K562 (cell line): ENCODE data around the gene ASPDH. TPM values are rescaled to one million over a fixed set of nuclear protein-coding genes. Genes with fewer than 3 reads are reported as not detected.

Experiments
- C11orf30 ChIP-seq: fragments of 450-650 bp; IDR thresholded peaks from 2 replicates; pipeline ENCODE4 v1.6.1; 2016; ENCODE audit warnings: low read depth, mild to moderate bottlenecking
- CBX3 ChIP-seq, 2 experiments: IDR thresholded peaks; 1 replicate in 1 of 2; 2 replicates in 1 of 2; pipeline ENCODE4 v1.6.1; 2012; ENCODE audit warnings: inconsistent platforms in 2 of 2, low read length in 2 of 2, borderline replicate concordance in 1 of 2, control low read depth in 1 of 2
- ESRRB ChIP-seq: fragments of 250-450 bp; sonication (Bioruptor Pico); IDR thresholded peaks from 2 replicates; pipeline ENCODE4 v1.5.0; 2020; ENCODE audit warnings: mild to moderate bottlenecking, moderate library complexity, borderline replicate concordance
- FOXA3 ChIP-seq, 2 experiments: fragments of 450-650 bp in 1 of 2; sonication (generic) in 1 of 2; formaldehyde crosslinking; IDR thresholded peaks in 1 of 2; conservative IDR thresholded peaks in 1 of 2; 2 replicates each; pipeline versions ENCODE4 v1.4.0 to v1.8.0; 2020 to 2022; ENCODE audit warnings: mild to moderate bottlenecking in 2 of 2, missing genetic modification reagents in 1 of 2
- HCFC1 ChIP-seq: IDR thresholded peaks from 2 replicates; pipeline ENCODE4 v1.6.1; 2012; ENCODE audit warnings: low read depth, low read length, improper control_type of control experiment
- HDGF ChIP-seq: fragments of 450-650 bp; IDR thresholded peaks from 2 replicates; pipeline ENCODE4 v1.6.1; 2016
- JUNB ChIP-seq: fragments of 450-650 bp; formaldehyde crosslinking; conservative IDR thresholded peaks from 2 replicates; pipeline ENCODE4 v1.4.0; 2020; ENCODE audit warnings: mild to moderate bottlenecking
- MYBL2 ChIP-seq, 2 experiments: fragments of 450-650 bp in 1 of 2; sonication (generic) in 1 of 2; formaldehyde crosslinking in 1 of 2; IDR thresholded peaks; 2 replicates each; pipeline versions ENCODE4 v1.6.1 to v1.8.1; 2017 to 2022; ENCODE audit warnings: borderline replicate concordance in 1 of 2, inconsistent platforms in 1 of 2, low read depth in 1 of 2, mild to moderate bottlenecking in 1 of 2, missing genetic modification reagents in 1 of 2, moderate library complexity in 1 of 2
- MYC ChIP-seq, 2 experiments: fragments of 250-450 bp in 1 of 2; sonication (Bioruptor Pico) in 1 of 2; IDR thresholded peaks; 2 replicates each; pipeline versions ENCODE4 v1.5.1 to v1.6.1; 2012 to 2021; ENCODE audit warnings: low read depth in 2 of 2, borderline replicate concordance in 1 of 2, improper control_type of control experiment in 1 of 2, low read length in 1 of 2, mild to moderate bottlenecking in 1 of 2, moderate library complexity in 1 of 2
- NFIC ChIP-seq: fragments of 450-650 bp; IDR thresholded peaks from 2 replicates; pipeline ENCODE4 v1.6.1; 2017; ENCODE audit warnings: mild to moderate bottlenecking, inconsistent platforms
- NR2F6 ChIP-seq: fragments of 450-650 bp; formaldehyde crosslinking; IDR thresholded peaks from 2 replicates; pipeline ENCODE4 v1.4.0; 2020; ENCODE audit warnings: mild to moderate bottlenecking
- PHTF2 ChIP-seq: fragments of 250-450 bp; sonication (Bioruptor Pico); IDR thresholded peaks from 2 replicates; pipeline ENCODE4 v1.5.0; 2021; ENCODE audit warnings: mild to moderate bottlenecking
- POLR3A ChIP-seq: IDR thresholded peaks from 2 replicates; pipeline ENCODE4 v1.6.1; 2011; ENCODE audit warnings: borderline replicate concordance, mild to moderate bottlenecking, moderate library complexity; ENCODE audit not compliant: insufficient read length, insufficient read depth; ENCODE audit errors: extremely low read depth
- POU5F1 ChIP-seq: fragments of 150-350 bp; IDR thresholded peaks from 2 replicates; pipeline ENCODE4 v1.6.1; 2014; ENCODE audit warnings: borderline replicate concordance, low read length, low read depth, mild to moderate bottlenecking; ENCODE audit not compliant: partially characterized antibody
- RFX7 ChIP-seq: fragments of 250-450 bp; sonication (Bioruptor Pico); IDR thresholded peaks from 2 replicates; pipeline ENCODE4 v1.5.1; 2021; ENCODE audit warnings: mild to moderate bottlenecking
- RHOXF2B ChIP-seq: fragments of 250-450 bp; sonication (Bioruptor Pico); conservative IDR thresholded peaks from 2 replicates; pipeline ENCODE4 v1.5.1; 2021
- SIN3A ChIP-seq, 2 experiments: fragments of 150-350 bp in 1 of 2; IDR thresholded peaks; 2 replicates each; pipeline ENCODE4 v1.6.1; 2011 to 2016; ENCODE audit warnings: borderline replicate concordance in 2 of 2, low read depth in 2 of 2, low read length in 2 of 2, mild to moderate bottlenecking in 2 of 2, moderate library complexity in 2 of 2; ENCODE audit not compliant: control insufficient read depth in 1 of 2
- SMC3 ChIP-seq: conservative IDR thresholded peaks from 2 replicates; pipeline ENCODE4 v1.6.1; 2011; ENCODE audit warnings: low read depth, low read length, improper control_type of control experiment; ENCODE audit not compliant: insufficient read depth
- SREBF1 ChIP-seq: fragments of 150-350 bp; IDR thresholded peaks from 2 replicates; pipeline ENCODE4 v1.6.1; 2014; ENCODE audit warnings: antibody characterized with exemption, low read depth, low read length, borderline replicate concordance
- TEAD1 ChIP-seq, 2 experiments: fragments of 450-650 bp in 1 of 2; sonication (generic) in 1 of 2; formaldehyde crosslinking; IDR thresholded peaks; 2 replicates each; pipeline versions ENCODE4 v1.4.0 to v1.8.0; 2020 to 2022; ENCODE audit warnings: mild to moderate bottlenecking in 2 of 2, missing genetic modification reagents in 1 of 2
- TEAD4 ChIP-seq, 2 experiments: sonication (generic) in 1 of 2; formaldehyde crosslinking in 1 of 2; IDR thresholded peaks; 2 replicates each; pipeline versions ENCODE4 v1.6.1 to v1.8.0; 2012 to 2022; ENCODE audit warnings: borderline replicate concordance in 1 of 2, inconsistent platforms in 1 of 2, low read length in 1 of 2, mild to moderate bottlenecking in 1 of 2, missing genetic modification reagents in 1 of 2
- ZHX1 ChIP-seq: fragments of 150-350 bp; conservative IDR thresholded peaks from 2 replicates; pipeline ENCODE4 v1.6.1; 2014; ENCODE audit warnings: low read length
- ZNF140 ChIP-seq: fragments of 250-450 bp; sonication (Bioruptor Pico); IDR thresholded peaks from 2 replicates; pipeline ENCODE4 v1.8.0; 2021; ENCODE audit warnings: moderate library complexity, mild to moderate bottlenecking, inconsistent platforms
- ZNF354B ChIP-seq: fragments of 250-450 bp; sonication (Bioruptor Pico); IDR thresholded peaks from 2 replicates; pipeline ENCODE4 v1.4.0; 2020
- ZNF561 ChIP-seq: fragments of 450-650 bp; formaldehyde crosslinking; conservative IDR thresholded peaks from 2 replicates; pipeline ENCODE4 v1.4.0; 2020; ENCODE audit warnings: mild to moderate bottlenecking, moderate library complexity
- ZNF780A ChIP-seq: fragments of 250-450 bp; sonication (Bioruptor Pico); IDR thresholded peaks from 2 replicates; pipeline ENCODE4 v1.5.0; 2021; ENCODE audit warnings: mild to moderate bottlenecking
- ZSCAN32 ChIP-seq: fragments of 450-650 bp; formaldehyde crosslinking; IDR thresholded peaks from 2 replicates; pipeline ENCODE4 v1.4.0; 2020; ENCODE audit warnings: mild to moderate bottlenecking, moderate library complexity
- polyA plus RNA-seq, 8 experiments: library from polyadenylated mRNA; depleted of rRNA in 4 of 8; stranded (reverse) in 5 of 8; unstranded in 3 of 8; fragments of >200 nt; fragmentation: Nextera tagmentation in 2 of 8; fragmentation: Illumina TruSeq in 1 of 8; extraction: Ambion mirVana in 2 of 8; extraction: Trizol in 1 of 8; gene quantifications; 2 replicates each; pipeline versions ENCODE4 v1.2.1 to v1.2.3, GENCODE V29; 2011 to 2014; ENCODE audit warnings: inconsistent platforms in 1 of 8, missing spikeins in 1 of 8
- total RNA-seq, 7 experiments: library from RNA; depleted of rRNA in 6 of 7; stranded (reverse); fragments of >200 nt in 6 of 7; fragmentation: Illumina TruSeq in 2 of 7; extraction: Trizol in 2 of 7; gene quantifications; 2 replicates each; pipeline versions ENCODE4 v1.2.1 to v1.2.3, GENCODE V29; 2011 to 2021; ENCODE audit warnings: low replicate concordance in 1 of 7

ASPDH gene
- total and polyA plus RNA-seq, 9 of the 15 experiments (the other 6 are each of a cell fraction or from before 2014, with no cell fraction given), result not detected

- peak; percentile 65 for TF ChIP-seq TEAD4 (IDR thresholded peaks at IDR 0.05; ENCODE audit: low read length)
- no peak for TF ChIP-seq TEAD4 (CRISPR knock-in tag; IDR thresholded peaks at IDR 0.05; ENCODE audit: borderline replicate concordance)
- TF ChIP-seq HCFC1, result 0 out of 2 replicates have a peak, but pooled peaks have one; percentile 14
- no peak for TF ChIP-seq ZNF780A (CRISPR knock-in tag)
- no peak for TF ChIP-seq RFX7 (CRISPR knock-in tag)
- no peak for TF ChIP-seq NR2F6 (CRISPR knock-in tag)
- TF ChIP-seq FOXA3 (CRISPR knock-in tag; conservative IDR thresholded peaks at IDR 0.05 in 1 of 2, IDR thresholded peaks at IDR 0.05 in 1 of 2), result no peak
- no peak for TF ChIP-seq SREBF1
- TF ChIP-seq ZHX1, result no peak
- no peak for TF ChIP-seq POU5F1
- TF ChIP-seq NFIC, result peak; percentile 61
- no peak for TF ChIP-seq POLR3A
- TF ChIP-seq PHTF2 (CRISPR knock-in tag), result no peak
- TF ChIP-seq SIN3A (IDR thresholded peaks at IDR 0.05; ENCODE audit: borderline replicate concordance in 2 of 2, control insufficient read depth in 1 of 2, low read depth in 2 of 2, low read length in 2 of 2), result no peak
- no peak for TF ChIP-seq ZNF354B
- TF ChIP-seq ESRRB (CRISPR knock-in tag), result no peak
- TF ChIP-seq MYBL2 (IDR thresholded peaks at IDR 0.05; ENCODE audit: low read depth), result no peak
- no peak for TF ChIP-seq MYBL2 (CRISPR knock-in tag; IDR thresholded peaks at IDR 0.05; ENCODE audit: borderline replicate concordance)
- no peak for TF ChIP-seq TEAD1 (CRISPR knock-in tag; IDR thresholded peaks at IDR 0.05)
- TF ChIP-seq ZSCAN32 (CRISPR knock-in tag), result no peak
- TF ChIP-seq C11orf30, result no peak
- no peak for TF ChIP-seq JUNB (CRISPR knock-in tag)
- no peak for TF ChIP-seq RHOXF2B (CRISPR knock-in tag)
- no peak for TF ChIP-seq MYC (IDR thresholded peaks at IDR 0.05; ENCODE audit: low read depth, low read length)
- no peak for TF ChIP-seq MYC (CRISPR knock-in tag; IDR thresholded peaks at IDR 0.05; ENCODE audit: borderline replicate concordance, low read depth)
- TF ChIP-seq CBX3 (IDR thresholded peaks at IDR 0.05; ENCODE audit: borderline replicate concordance in 1 of 2, low read length in 2 of 2), result no peak
- no peak for TF ChIP-seq ZNF561 (CRISPR knock-in tag)
- TF ChIP-seq ZNF140 (CRISPR knock-in tag), result no peak
- no peak for TF ChIP-seq HDGF
- no peak for TF ChIP-seq SMC3
These were observed 13.5 kb downstream of the ASPDH start (continued) for GRCh38 chr19:50500060-50500752.
